HAP-1 (cell line): ENCODE data around the gene CDH13.

Source experiments
- DNase-seq, 2 experiments: peaks; one replicate each; pipeline ENCODE4 v3.0.0-alpha.2; 2016 to 2020; ENCODE audit warnings: low spot score in 2 of 2
- H3K27me3 ChIP-seq: fragments of 250-450 bp; sonication (Bioruptor Pico); 2 replicates; pipeline ENCODE4 v1.5.1; 2020; ENCODE audit warnings: low read depth, mild to moderate bottlenecking, moderate library complexity
- H3K36me3 ChIP-seq: fragments of 250-450 bp; sonication (Bioruptor Pico); replicated peaks from 2 replicates; pipeline ENCODE4 v1.5.1; 2020; ENCODE audit warnings: mild to moderate bottlenecking
- H3K4me1 ChIP-seq: fragments of 250-450 bp; sonication (Bioruptor Pico); 2 replicates; pipeline ENCODE4 v1.5.1; 2020; ENCODE audit warnings: mild to moderate bottlenecking
- H3K4me3 ChIP-seq: fragments of 250-450 bp; sonication (Bioruptor Pico); 2 replicates; pipeline ENCODE4 v1.5.1; 2020; ENCODE audit warnings: mild to moderate bottlenecking, moderate library complexity
- H3K9me3 ChIP-seq: fragments of 250-450 bp; sonication (Bioruptor Pico); 2 replicates; pipeline ENCODE4 v1.5.1; 2020; ENCODE audit warnings: mild to moderate bottlenecking, moderate library complexity
- in situ Hi-C: fragments of 300-500 bp; cut with MboI; formaldehyde crosslinking; loops from 3 replicates; pipeline ENCODE4 v1.14.3; 2020; ENCODE audit warnings: low sequenced_read_pairs, inconsistent platforms, mixed read lengths

Gene CDH13

DNA sequence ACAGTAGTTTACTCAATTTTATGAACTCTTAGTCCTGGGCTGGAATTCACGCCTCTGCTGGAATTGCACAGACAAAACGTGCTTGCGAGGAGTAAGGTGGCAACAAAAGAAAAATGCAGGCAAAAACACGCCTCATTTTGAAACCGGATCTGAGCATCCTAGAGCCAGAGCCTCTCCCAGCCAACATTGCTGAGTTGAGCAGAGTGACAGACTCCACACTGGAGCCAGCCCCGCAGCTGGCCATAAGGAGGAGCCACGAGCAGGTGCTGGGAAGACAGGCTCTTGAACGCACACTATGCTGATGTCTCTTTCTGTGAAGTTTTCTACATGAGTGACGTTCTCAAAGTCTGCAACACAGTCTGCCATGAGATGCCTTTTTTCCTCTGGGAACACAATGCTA, 1166.4 kb downstream of the CDH13 start:
- Histone ChIP-seq H3K4me1 (no peaks in the 10 kb centered on the region), H3K4me3 (no peak overlapping the region), H3K9me3 (no peaks in the 10 kb centered on the region), H3K36me3 (no peaks in the 10 kb centered on the region), H3K27me3 (peaks cover 16% of the 10 kb centered on the region)
- in situ Hi-C loops: no loop called here
- no peak for DNase-seq

DNA sequence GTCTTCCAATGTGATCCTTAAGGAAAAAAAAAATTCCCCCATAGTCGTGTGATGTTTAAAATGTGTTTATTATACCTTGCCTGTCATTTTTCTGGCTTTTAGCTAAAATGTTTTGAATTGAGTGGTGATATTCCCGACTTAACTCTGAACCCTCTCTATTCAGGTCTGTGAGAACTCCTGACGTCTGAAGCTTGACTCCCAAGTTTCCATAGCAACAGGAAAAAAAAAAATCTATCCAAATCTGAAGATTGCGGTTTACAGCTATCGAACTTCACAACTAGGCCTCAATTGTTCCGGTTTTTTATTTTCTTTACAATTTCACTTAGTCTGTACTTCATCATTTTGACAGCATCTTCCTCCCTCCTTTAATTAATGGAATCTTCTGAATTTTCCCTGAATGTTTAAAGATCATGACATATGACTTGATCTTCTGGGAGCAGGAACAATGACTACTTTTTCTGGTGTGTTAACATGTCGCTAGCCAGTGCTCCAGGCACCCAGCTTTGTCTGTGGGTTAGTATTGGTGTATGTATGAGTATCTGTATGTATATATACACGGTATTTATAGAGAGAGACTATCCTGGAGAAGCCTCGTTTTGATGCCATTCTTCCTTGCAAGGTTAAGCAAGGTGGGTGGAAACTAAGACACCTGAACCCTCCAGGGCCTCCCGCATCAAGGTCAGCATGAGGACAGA, 1168.2 kb downstream of the CDH13 start:
- peaks cover 29% of the 10 kb centered on the region for H3K27me3 ChIP-seq
- in situ Hi-C loops: no loop called here
- DNase-seq: no peak
- no peaks in the 10 kb centered on the region for H3K36me3 ChIP-seq
- H3K9me3 ChIP-seq: no peaks in the 10 kb centered on the region
- H3K4me3 ChIP-seq: no peak overlapping the region
- no peaks in the 10 kb centered on the region for H3K4me1 ChIP-seq

DNA sequence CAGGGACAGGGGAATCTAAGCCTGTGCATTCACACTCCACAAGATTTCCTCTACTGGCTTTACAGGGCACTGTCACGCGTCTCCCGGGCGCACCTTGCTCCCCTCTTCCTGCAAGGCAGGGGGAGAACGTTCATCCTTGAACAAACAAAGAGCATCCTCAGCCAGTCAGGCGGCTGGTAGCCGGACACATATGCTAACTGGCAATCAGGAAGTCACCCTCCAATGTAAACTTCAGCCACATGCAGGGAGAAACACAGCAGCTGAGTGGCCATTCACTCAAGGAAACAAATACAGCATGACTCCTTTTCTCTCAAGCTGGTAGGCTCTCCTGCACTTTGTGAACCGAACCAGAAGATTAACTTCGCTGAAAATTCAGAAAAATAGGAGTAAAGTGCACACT, 1170.2 kb downstream of the CDH13 start:
- Histone ChIP-seq H3K27me3 (peaks cover 33% of the 10 kb centered on the region), H3K36me3 (no peaks in the 10 kb centered on the region), H3K4me3 (no peak overlapping the region), H3K9me3 (no peaks in the 10 kb centered on the region), H3K4me1 (no peaks in the 10 kb centered on the region)
- DNase-seq: no peak
- in situ Hi-C loops: no loop called here

DNA sequence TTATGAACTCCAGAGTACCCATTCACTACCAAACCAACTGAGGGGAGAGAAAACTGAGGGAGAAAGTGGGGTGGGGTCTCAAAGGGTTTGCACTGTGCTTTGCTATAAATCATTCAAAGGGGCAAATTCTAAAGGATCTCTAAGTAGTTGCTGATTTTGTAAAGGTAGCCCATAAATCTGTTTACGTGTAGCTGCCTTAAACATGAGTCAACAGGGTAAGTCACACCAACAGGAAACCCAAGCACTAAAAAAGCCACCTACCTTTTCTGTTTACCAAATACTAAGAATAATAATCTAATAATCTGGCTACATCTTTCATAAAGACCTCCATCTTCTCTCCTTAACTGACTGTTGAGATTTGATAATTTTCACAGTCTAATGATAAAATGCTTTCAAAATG, 1172.6 kb downstream of the CDH13 start:
- Histone ChIP-seq H3K9me3 (no peaks in the 10 kb centered on the region), H3K4me1 (no peaks in the 10 kb centered on the region), H3K27me3 (peaks cover 33% of the 10 kb centered on the region), H3K4me3 (no peak overlapping the region), H3K36me3 (no peaks in the 10 kb centered on the region)
- no peak for DNase-seq
- in situ Hi-C loops: no loop called here

DNA sequence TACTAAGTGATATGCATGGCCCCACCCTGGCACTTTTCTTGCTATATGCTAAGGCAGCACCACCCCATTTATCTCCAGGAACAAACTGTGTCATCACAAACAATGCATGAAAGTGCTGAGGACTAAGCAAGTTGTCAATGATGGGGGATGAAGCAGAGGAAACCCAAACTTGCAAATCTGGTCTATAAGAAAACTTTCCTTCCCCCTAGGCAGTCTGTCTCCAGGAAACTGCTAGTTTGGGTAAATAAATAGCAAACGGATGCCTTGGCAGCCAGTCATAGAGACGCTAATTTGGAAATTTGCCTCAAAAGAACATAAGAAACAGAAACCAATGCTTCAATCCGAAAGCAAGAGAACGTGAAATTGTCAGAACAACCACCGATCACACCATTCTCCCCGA, 1175.4 kb downstream of the CDH13 start:
- peaks cover under 1% of the 10 kb centered on the region; the same call in 1 of the 2 replicates for H3K4me1 ChIP-seq

DNA sequence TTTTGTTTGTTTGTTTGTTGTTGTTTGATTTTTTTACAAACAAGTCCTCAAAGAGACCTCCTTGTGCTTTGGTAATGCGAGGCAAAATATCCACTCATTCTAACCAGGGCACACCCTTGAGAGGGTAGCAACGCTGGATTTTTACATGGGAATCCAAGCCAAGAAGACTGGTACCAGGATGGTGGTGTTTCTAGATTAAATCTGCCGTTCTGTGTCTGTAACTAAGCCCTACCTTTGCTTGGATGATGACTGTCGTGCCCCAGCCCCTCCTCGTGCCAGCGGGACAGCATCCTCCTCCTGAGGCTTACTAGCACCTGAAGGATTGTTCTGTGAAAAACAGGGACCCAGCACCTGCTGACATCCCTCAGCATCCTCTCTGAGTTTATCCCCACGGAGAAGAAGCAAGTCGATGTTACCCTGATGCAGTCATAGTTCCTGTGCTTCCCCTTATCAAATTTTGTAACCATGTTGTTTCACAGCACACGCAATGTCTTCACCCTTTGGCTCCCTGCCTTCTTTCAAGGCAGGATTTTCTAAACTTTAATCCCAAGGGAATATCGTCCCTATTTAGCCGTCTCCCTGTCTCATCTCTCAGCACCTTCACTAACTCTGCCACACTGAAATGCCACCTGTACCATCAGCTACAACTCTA, 1175.9 kb downstream of the CDH13 start:
- H3K9me3 ChIP-seq: no peaks in the 10 kb centered on the region
- in situ Hi-C loops: no loop called here
- no peaks in the 10 kb centered on the region for H3K36me3 ChIP-seq
- no peak overlapping the region for H3K4me3 ChIP-seq
- H3K4me1 ChIP-seq: peaks cover 4% of the 10 kb centered on the region
- no peak for DNase-seq
- H3K27me3 ChIP-seq: peaks cover 18% of the 10 kb centered on the region

More for the DNA sequence above, 1175.4 kb downstream of the CDH13 start:
- Histone ChIP-seq H3K36me3 (no peaks in the 10 kb centered on the region), H3K27me3 (peaks cover 23% of the 10 kb centered on the region), H3K4me3 (no peak overlapping the region), H3K9me3 (no peaks in the 10 kb centered on the region)
- DNase-seq: no peak
- in situ Hi-C loops: no loop called here

DNA sequence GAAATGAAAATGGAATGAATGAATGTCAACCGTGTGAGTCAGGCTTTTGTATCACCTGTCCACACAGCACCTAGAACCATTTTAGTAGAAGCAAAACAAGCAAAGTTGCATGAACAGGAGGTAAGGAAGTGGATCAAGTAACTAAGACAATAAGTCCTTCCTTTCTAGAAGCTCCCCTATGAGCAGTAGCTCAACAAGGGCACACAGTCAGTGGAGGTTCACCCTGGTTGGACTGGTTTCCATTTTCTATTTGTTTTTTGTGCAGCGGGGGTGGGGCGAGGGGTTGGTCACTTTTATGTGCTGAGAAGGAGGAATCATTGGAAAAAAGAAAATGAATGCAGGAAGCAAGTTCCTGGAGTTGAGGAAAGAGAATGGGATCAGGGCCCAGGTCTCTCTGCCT, 1177.0 kb downstream of the CDH13 start:
- no peak for DNase-seq
- Histone ChIP-seq H3K27me3 (peaks cover 11% of the 10 kb centered on the region), H3K4me1 (peaks cover 4% of the 10 kb centered on the region), H3K36me3 (0 out of 2 replicates have a peak, but pooled peaks cover 2% of the 10 kb centered on the region), H3K4me3 (no peak overlapping the region), H3K9me3 (no peaks in the 10 kb centered on the region)
- in situ Hi-C loops: no loop called here

DNA sequence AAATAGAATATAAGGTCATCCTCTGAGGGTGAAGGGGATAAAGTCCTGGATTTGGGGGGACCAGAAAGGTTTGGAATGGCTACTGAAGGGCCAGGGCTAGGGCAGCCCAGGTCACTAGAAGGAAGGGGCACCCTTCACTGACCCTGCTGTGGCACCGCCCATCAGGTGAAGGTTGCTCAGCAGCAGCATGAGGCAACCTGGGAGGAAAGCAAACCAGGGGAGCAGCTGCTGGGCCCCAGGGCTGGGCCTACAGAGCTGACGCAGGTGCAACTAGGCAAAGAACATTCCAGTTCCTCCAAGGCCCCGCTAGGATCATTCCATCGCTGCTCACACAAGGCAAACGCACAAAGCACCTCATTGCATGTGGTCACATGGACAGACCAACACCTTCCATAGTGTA, 1177.6 kb downstream of the CDH13 start:
- H3K36me3 ChIP-seq: 0 out of 2 replicates have a peak, but pooled peaks cover 2% of the 10 kb centered on the region
- H3K4me1 ChIP-seq: peaks cover 7% of the 10 kb centered on the region
- no peak overlapping the region for H3K4me3 ChIP-seq
- in situ Hi-C loops: no loop called here
- no peaks in the 10 kb centered on the region for H3K9me3 ChIP-seq
- no peak for DNase-seq
- peaks cover 10% of the 10 kb centered on the region for H3K27me3 ChIP-seq

DNA sequence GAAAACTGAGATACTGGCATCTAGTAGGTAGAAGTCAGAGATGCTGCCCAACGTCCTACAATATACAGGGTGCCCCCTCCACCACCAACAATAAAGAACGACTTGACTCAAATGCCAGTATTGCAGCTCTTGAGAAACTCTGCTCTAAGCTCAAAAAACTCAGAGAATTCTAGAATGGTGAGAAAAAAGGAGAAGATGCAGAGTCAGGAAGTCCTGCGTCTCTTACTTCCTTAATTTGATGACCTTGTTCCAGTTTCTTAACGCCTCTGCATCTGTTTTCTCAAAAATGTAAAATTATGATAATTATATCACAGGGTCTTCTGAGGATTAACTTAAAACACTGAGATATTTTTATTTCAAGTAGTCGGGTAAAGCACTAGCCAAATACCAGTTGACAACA, 1179.3 kb downstream of the CDH13 start:
- H3K36me3 ChIP-seq: peaks cover 13% of the 10 kb centered on the region
- H3K4me1 ChIP-seq: peaks cover 18% of the 10 kb centered on the region
- H3K27me3 ChIP-seq: no peaks in the 10 kb centered on the region
- H3K4me3 ChIP-seq: no peak overlapping the region
- DNase-seq: no peak
- H3K9me3 ChIP-seq: no peaks in the 10 kb centered on the region
- in situ Hi-C loops: no loop called here

DNA sequence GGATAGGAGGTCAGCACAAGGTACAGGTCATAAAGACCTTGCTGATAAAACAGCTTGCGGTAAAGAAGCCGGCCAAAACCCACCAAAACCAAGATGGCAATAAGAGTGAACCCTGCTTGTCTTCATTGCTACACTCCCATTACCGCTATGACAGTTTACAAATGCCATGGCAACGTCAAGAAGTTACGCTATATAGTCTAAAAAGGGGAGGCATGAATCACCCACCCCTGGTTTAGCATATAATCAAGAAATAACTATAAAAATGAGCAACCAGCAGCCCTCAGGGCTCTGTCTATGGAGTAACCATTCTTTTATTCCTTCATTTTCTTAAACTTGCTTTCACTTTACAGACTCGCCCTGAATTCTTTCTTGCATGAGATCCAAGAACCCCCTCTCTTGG, 1180.0 kb downstream of the CDH13 start:
- Histone ChIP-seq H3K36me3 (peaks cover 17% of the 10 kb centered on the region), H3K9me3 (no peaks in the 10 kb centered on the region), H3K27me3 (no peaks in the 10 kb centered on the region), H3K4me1 (peaks cover 23% of the 10 kb centered on the region), H3K4me3 (no peak overlapping the region)
- no peak for DNase-seq
- in situ Hi-C loops: no loop called here

DNA sequence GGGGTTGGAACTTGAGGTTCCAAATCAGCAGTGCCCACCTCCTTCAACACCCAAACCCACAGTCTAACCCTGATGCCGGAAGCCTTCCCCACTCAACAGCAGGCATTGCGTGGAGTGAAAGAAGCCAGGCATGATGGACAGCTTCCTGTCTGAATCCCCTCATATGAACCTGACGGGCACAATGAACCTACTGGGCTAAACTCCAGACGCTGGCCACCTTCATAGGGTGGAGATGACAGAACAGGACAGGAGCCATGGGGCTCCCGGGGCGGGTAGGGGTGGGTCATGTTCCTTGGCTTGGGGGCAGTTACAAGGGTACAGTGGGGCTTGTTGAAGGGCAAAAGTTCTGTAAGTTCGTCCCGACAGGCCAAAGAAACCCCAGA, 1180.5 kb downstream of the CDH13 start:
- in situ Hi-C loops: no loop called here
- no peaks in the 10 kb centered on the region for H3K27me3 ChIP-seq
- peak overlapping the region; percentile 73 for H3K4me3 ChIP-seq

DNA sequence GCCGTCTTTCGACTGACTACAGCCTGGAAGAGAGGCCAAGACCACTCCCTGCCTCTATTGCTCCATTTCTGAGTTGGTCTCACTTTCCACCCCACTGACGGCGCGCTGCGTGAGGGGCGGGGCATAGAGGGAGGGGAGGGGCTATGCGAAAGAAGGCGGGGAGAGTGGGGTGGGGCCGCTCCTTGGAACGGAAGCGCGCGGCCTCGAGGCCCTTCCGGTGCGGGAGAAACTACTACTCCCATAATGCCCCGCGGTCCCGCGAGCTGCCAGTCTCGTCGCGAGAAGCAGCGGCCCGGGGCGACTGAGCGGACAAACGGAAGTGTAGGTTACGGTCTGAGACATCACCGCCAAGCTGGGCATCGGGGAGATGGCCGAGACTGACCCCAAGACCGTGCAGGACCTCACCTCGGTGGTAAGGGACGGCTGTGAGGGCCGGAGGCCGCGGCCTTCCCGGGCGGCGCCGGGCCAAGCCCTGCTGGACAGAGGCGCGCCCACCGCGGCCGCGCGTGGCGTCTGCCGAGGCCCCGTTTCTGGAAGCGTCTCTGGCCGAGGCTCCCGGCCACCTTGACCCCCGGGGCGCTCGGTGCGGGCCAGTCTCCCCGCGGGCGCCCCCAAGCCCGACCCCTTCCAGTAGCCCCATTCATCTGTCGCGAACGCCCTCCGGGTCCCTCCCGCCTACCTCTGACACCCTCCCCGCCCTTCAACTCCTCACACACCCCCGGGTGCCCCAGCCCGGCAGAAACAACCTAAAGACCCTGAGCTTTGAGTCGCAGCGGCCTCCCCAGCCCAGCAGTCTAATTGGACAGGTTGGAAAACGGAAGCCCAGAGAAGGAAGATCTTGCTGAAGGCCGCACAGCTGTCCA, 1181.2 kb downstream of the CDH13 start, which contains the start of gene HSBP1:
TSS of gene HSBP1 (plus strand) at position 269 of the 863 bp plus-strand sequence. CDS start at position 368, 99 bp downstream.
- in situ Hi-C loops: no loop called here
- H3K9me3 ChIP-seq: no peaks in the 10 kb centered on the region
- no peaks in the 10 kb centered on the region for H3K27me3 ChIP-seq
- DNase-seq: peak; percentile 91 to 96
- H3K4me1 ChIP-seq: peaks cover 33% of the 10 kb centered on the region
- peaks cover 17% of the 10 kb centered on the region for H3K36me3 ChIP-seq
- H3K4me3 ChIP-seq: peak within 1 kb of the TSS; percentile 73

More for the DNA sequence above, 1180.5 kb downstream of the CDH13 start:
- peaks cover 29% of the 10 kb centered on the region for H3K4me1 ChIP-seq
- H3K36me3 ChIP-seq: peaks cover 17% of the 10 kb centered on the region
- no peak for DNase-seq
- H3K9me3 ChIP-seq: no peaks in the 10 kb centered on the region

DNA sequence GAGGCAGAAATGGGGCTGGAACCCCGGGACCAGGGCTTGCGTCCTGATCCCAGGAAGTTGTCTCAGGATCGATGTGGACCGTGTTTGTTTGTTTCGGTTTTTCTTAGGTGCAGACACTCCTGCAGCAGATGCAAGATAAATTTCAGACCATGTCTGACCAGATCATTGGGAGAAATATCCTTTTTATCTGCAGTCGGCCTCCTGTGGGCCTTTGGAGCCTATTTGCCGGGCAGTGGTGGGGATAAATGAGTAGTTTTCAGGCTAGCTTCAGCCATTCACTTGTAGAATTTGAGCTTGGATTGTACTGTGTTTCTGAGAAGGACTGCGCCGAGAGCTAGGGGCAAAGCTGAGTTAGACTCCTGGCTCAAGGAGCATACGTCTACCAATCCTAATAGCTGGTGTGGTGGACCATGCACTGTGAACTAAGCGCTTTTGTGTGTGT, 1181.8 kb downstream of the CDH13 start:
- peaks cover 17% of the 10 kb centered on the region for H3K36me3 ChIP-seq
- H3K27me3 ChIP-seq: no peaks in the 10 kb centered on the region
- peaks cover 39% of the 10 kb centered on the region for H3K4me1 ChIP-seq
- no peaks in the 10 kb centered on the region for H3K9me3 ChIP-seq
- in situ Hi-C loops: no loop called here
- no peak for DNase-seq
- H3K4me3 ChIP-seq: peak overlapping the region; percentile 73

DNA sequence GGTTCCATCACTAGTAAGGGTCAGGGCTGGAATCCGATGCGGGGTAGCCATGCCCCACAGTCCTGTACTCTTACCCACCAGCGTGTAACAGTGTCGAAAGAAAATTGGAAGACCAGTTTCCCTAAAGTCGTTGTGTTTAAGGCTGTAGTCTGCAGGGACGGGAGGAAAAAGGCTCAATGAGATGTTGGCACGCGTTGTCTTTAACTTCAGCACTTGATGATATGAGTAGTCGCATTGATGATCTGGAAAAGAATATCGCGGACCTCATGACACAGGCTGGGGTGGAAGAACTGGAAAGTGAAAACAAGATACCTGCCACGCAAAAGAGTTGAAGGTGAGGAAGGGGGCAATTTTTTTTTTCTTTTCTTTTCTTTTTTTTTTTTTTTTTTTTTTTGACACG, 1182.3 kb downstream of the CDH13 start:
- Histone ChIP-seq H3K27me3 (no peaks in the 10 kb centered on the region), H3K9me3 (no peaks in the 10 kb centered on the region), H3K4me3 (peak overlapping the region; percentile 73), H3K36me3 (peaks cover 17% of the 10 kb centered on the region), H3K4me1 (peaks cover 44% of the 10 kb centered on the region)
- in situ Hi-C loops: no loop called here
- DNase-seq: no peak
